ENCODE measurements around the gene TUBB4B. TPM values are rescaled to one million over a fixed set of nuclear protein-coding genes. Genes with fewer than 3 reads are reported as not detected.

Gene TUBB4B
- total and polyA plus RNA-seq, 11 donors = 244 to 900 (median 515) TPM

DNA sequence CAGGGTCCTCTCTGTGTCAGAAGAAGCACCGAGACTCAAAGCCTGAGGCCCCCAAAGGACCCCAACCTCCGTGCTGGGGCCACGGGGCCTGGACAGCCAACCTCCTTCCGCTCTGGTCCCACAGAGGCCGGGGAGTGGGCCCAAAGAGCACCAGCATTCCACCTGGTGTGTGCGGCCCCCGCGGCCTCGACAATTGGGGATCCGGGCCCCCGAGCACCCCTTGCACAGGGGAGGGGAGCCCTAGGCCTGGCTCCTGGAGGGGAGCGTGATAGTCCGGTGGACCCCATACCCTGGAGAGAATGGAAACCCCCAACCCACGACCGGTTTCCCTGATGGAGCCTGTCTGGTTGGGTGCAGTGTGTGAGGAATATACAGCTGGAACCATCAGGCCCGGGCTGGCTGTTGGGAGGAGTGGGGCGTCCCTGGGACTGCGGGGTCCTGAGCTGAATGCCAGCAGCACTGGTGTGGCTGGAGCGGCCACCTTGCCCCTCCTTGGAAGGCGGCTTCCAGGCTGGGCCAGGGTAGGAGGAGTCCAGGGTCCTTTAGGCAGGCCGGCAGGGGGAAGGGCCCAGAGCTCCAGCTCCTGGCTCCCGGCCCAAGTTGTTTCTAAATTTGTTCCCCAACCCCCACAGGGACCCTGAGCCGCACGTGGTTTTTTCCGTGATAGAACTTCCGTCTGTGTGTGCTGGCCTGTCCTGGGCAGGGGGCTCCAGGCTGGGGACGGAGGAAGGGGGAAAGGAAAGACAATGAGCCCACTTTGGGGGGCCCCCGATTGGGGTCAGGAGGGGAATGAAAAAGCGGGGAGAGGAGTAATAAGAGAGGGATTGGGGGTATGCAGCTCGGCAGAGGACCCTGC, 35.6 kb downstream of the TUBB4B start:
- DNase-seq = peak; percentile 91 to 95 (median 93)
- intact Hi-C loops (cut with DNase I) = loop anchor here in 2 of 10 donors (2.0 kb wide), 1 partner anchor 36 kb away; the partner anchor contains the start of gene TUBB4B (in 2 of the 2)
- no peaks in the 10 kb centered on the region for H3K9me3 ChIP-seq
- WGBS, 4 donors = 3 to 28% (median 17%) methylated on average over 10 to 30 of the region's 30 CpGs
- H3K27ac ChIP-seq = peak overlapping the region; percentile 83 to 100 (median 98)
- H3K36me3 ChIP-seq = peaks cover 0 to 38% (median 26%) of the 10 kb centered on the region in 9 donors
- ATAC-seq = peak; percentile 59 to 88 (median 82)
- peak overlapping the region; percentile 19 to 71 (median 64) for H3K4me3 ChIP-seq
- no peaks in the 10 kb centered on the region for H3K27me3 ChIP-seq
- TF ChIP-seq POLR2A (IDR thresholded peaks at IDR 0.05) = no peak
- TF ChIP-seq, protein P1, sequence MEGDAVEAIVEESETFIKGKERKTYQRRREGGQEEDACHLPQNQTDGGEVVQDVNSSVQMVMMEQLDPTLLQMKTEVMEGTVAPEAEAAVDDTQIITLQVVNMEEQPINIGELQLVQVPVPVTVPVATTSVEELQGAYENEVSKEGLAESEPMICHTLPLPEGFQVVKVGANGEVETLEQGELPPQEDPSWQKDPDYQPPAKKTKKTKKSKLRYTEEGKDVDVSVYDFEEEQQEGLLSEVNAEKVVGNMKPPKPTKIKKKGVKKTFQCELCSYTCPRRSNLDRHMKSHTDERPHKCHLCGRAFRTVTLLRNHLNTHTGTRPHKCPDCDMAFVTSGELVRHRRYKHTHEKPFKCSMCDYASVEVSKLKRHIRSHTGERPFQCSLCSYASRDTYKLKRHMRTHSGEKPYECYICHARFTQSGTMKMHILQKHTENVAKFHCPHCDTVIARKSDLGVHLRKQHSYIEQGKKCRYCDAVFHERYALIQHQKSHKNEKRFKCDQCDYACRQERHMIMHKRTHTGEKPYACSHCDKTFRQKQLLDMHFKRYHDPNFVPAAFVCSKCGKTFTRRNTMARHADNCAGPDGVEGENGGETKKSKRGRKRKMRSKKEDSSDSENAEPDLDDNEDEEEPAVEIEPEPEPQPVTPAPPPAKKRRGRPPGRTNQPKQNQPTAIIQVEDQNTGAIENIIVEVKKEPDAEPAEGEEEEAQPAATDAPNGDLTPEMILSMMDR (IDR thresholded peaks at IDR 0.05) = no peak
- peaks cover 6 to 85% (median 45%) of the 10 kb centered on the region in 12 donors for H3K4me1 ChIP-seq

DNA sequence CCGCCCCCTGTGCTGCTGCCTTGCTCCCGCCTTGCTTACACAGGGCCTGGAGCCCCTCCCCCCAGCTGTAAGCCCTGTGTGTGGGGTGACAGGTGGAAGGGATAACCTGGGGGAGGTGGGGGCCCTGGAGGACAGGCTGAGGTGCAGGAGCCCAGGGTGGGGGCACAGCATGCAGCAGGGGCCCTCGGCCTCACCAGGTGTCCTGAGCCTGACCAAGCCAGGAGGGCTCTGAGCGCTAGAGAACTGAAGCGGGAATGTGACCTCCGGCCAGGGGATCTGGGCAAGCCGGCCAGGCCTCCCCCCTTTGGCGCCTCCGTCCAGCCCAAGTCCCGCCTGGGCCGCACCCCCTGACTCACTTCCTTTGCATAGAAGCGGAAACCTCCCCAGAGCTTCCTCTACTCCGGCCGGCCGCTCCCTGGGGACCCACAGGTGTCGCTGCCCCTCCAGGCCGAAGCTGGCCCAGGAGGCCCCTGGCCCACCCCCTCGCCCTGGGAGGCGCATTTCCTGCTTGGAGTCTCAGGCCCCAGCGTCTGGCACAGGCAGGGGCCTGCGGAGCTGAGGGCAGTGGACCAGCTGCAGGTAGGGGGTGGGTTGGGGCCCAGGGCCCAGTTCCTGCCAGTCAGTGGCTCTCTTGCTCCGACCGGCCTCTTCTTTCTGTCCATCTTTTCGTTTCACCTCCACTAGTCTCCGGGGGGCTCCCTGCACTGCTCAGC, 36.4 kb downstream of the TUBB4B start, which contains the start of gene TOR4A:
Gene TOR4A, plus strand, starts transcription at position 398 of the 713 bp plus-strand sequence. CDS start 964 bp downstream, outside the sequence.
- Histone ChIP-seq H3K4me1 (peaks cover 6 to 78% (median 41%) of the 10 kb centered on the region in 12 donors), H3K27me3 (no peaks in the 10 kb centered on the region), H3K9me3 (no peaks in the 10 kb centered on the region), H3K36me3 (peaks cover 0 to 31% (median 24%) of the 10 kb centered on the region in 9 donors), H3K4me3 (peak within 1 kb of the TSS; percentile 19 to 71 (median 64)), H3K27ac (peak within 1 kb of the TSS; percentile 83 to 100 (median 98))
- 3 to 7% (median 4%) methylated on average over 11 to 25 of the region's 25 CpGs for WGBS, 4 donors
- intact Hi-C loops (cut with DNase I) = loop anchor here in 2 of 10 donors (2.0 kb wide), 1 partner anchor 37 kb away; the partner anchor contains the start of gene TUBB4B (in 2 of the 2)
- DNase-seq (peak; percentile 94 to 95 (median 94)), ATAC-seq (peak; percentile 74 to 90 (median 75))
- TF ChIP-seq POLR2A (IDR thresholded peaks at IDR 0.05) = peak in 1 of 2 donors; percentile 52
- TF ChIP-seq, protein P1 (IDR thresholded peaks at IDR 0.05) = peak in 3 of 12 donors; percentile 5 to 47 (median 23)

DNA sequence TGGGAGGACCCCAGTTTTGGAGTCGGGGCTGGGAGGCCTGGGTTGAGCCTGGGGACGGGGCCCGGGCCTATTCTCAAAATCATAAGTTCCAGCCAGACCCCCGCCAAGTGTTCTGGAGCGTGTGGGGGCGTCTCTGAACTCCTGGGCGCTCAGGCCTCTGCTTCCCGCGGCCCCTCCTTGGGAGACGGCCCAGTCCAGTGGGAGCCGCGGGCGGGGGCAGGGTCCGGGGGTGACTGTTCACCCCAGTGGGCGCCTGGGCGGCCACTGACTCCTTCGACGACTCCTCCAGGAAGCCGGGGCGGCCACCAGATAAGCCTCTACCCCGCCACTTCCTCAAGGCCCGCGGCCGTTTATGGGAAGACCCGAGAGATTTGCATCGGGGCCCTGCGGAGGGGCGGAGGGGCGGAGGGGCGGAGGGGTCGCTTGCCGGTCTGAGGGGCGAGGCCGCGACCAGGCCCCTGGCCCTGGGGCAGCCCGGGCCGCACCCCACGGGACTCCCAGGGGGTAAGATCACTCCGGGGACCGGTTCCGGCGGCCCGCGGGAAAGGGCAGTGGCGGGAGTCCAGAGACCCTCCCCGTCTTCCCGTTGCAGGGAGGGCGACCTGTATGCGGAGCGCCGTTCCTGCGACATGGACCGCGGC, 37.1 kb downstream of the TUBB4B start:
- Histone ChIP-seq H3K4me3 (peak overlapping the region; percentile 19 to 71 (median 64)), H3K27me3 (no peaks in the 10 kb centered on the region), H3K27ac (peak overlapping the region; percentile 83 to 100 (median 98)), H3K4me1 (peaks cover 6 to 81% (median 41%) of the 10 kb centered on the region in 12 donors), H3K36me3 (peaks cover 0 to 24% (median 17%) of the 10 kb centered on the region in 9 donors), H3K9me3 (no peaks in the 10 kb centered on the region)
- ATAC-seq (peak in 3 of 4 donors; percentile 6 to 21 (median 8)), DNase-seq (peak; percentile 45 to 77 (median 56))
- intact Hi-C loops (cut with DNase I) = no loop called here
- WGBS, 4 donors = 4 to 14% (median 6%) methylated on average over 15 to 54 of the region's 54 CpGs
- no peak for TF ChIP-seq POLR2A (IDR thresholded peaks at IDR 0.05)
- TF ChIP-seq, protein P1 (IDR thresholded peaks at IDR 0.05) = no peak

Data from heart left ventricle (tissue), 16 donors.